NCI-H2171 treated with DMSO at 0.1 percent for 48 hours (cell line): ENCODE results near the gene VARS2.
"Not testable (repeated sequence)": the region's sequence is repeated elsewhere in the genome, so short reads cannot be mapped to it uniquely, and the experiment has no call there.

Experiments used
- DNase-seq: peaks from one replicate; lab custom pipeline; 2025; lab: John Stamatoyannopoulos, UW

The VARS2 gene

GRCh38 chr6:30914076-30914853 is at the start of gene VARS2:
VARS2 (plus strand) TSS chr6:30914238; CDS start chr6:30914837, 599 bp downstream.
- peak; percentile 86 for DNase-seq

- no peak for DNase-seq
Observed at GRCh38 chr6:30864325-30864724, 49.7 kb upstream of the VARS2 start.

- DNase-seq: not testable (repeated sequence)
Observed at GRCh38 chr6:30869241-30869749, 44.7 kb upstream of the VARS2 start.

- DNase-seq: no peak
Observed at GRCh38 chr6:30870546-30870945, 43.5 kb upstream of the VARS2 start.

- no peak for DNase-seq
Observed at GRCh38 chr6:30871592-30872183, 42.4 kb upstream of the VARS2 start.

GRCh38 chr6:30873137-30873640 is 40.8 kb upstream of the VARS2 start:
- DNase-seq: no peak

GRCh38 chr6:30873795-30874194 is 40.2 kb upstream of the VARS2 start:
- DNase-seq: not testable (repeated sequence)

GRCh38 chr6:30875244-30876038 is 38.6 kb upstream of the VARS2 start:
- peak; percentile 67 for DNase-seq

GRCh38 chr6:30876039-30876730 is 37.9 kb upstream of the VARS2 start:
- DNase-seq: peak; percentile 27

- peak; percentile 62 for DNase-seq
Observed at GRCh38 chr6:30877419-30878262, 36.4 kb upstream of the VARS2 start.

- no peak for DNase-seq
Observed at GRCh38 chr6:30879684-30880427, 34.2 kb upstream of the VARS2 start.

GRCh38 chr6:30880698-30881252 is 33.3 kb upstream of the VARS2 start:
- no peak for DNase-seq

- peak; percentile 48 for DNase-seq
Observed at GRCh38 chr6:30881392-30882203, 32.4 kb upstream of the VARS2 start.

- peak; percentile 78 for DNase-seq
Observed at GRCh38 chr6:30882204-30882758, 31.8 kb upstream of the VARS2 start.

GRCh38 chr6:30882759-30883684 is 31.0 kb upstream of the VARS2 start:
- peak; percentile 94 for DNase-seq

GRCh38 chr6:30883685-30884520 is 30.1 kb upstream of the VARS2 start, which contains the start of gene DDR1:
DDR1 (plus strand) TSS chr6:30884519; CDS start chr6:30888730, 4,211 bp downstream.
- DNase-seq: peak; percentile 76
